Thoracic aorta (tissue), 2 donors: ENCODE results near the gene POFUT2. TPM values are rescaled to one million over a fixed set of nuclear protein-coding genes. Genes with fewer than 3 reads are reported as not detected.

Experiments used
- ATAC-seq: fragments of 150-250 bp; one replicate; pipeline ENCODE4 v1.8.0; 2017; ENCODE audit warnings: low read depth; ENCODE audit not compliant: insufficient number of reproducible peaks, low FRiP score
- DNase-seq: peaks from one replicate; pipeline ENCODE4 v3.0.0-alpha.2; 2020; ENCODE audit warnings: low spot score
- H3K27ac ChIP-seq, 2 donors: fragments of 200-600 bp; sonication (generic); 1 replicate in 1 of 2; 2 replicates in 1 of 2; pipeline ENCODE4 v1.5.1; 2016; ENCODE audit warnings: mild to moderate bottlenecking in 2 of 2, moderate library complexity in 2 of 2
- H3K27me3 ChIP-seq: fragments of 200-600 bp; sonication (generic); replicated peaks from 2 replicates; pipeline ENCODE4 v1.6.0; 2016; ENCODE audit warnings: mild to moderate bottlenecking; ENCODE audit not compliant: insufficient read depth
- H3K36me3 ChIP-seq: fragments of 200-600 bp; sonication (generic); one replicate; pipeline ENCODE4 v1.5.1; 2016
- H3K4me1 ChIP-seq, 2 donors: fragments of 200-600 bp; sonication (generic); 1 replicate in 1 of 2; 2 replicates in 1 of 2; pipeline versions ENCODE4 v1.5.1 to v1.6.0; 2016; ENCODE audit warnings: low read depth in 2 of 2, mild to moderate bottlenecking in 1 of 2; ENCODE audit not compliant: control insufficient read depth in 1 of 2
- H3K4me3 ChIP-seq: fragments of 200-600 bp; sonication (generic); 2 replicates; pipeline ENCODE4 v1.5.1; 2016; ENCODE audit warnings: mild to moderate bottlenecking
- H3K9me3 ChIP-seq: fragments of 200-600 bp; sonication (generic); 2 replicates; pipeline ENCODE4 v1.5.1; 2016
- total RNA-seq, 2 donors: library from RNA; depleted of rRNA; stranded (reverse); fragments of >200 nt; gene quantifications; one replicate each; pipeline versions ENCODE4 v1.1.0 to v1.2.3, GENCODE V29; 2016
- TF ChIP-seq, protein P1 (sequence below): fragments of 200-600 bp; sonication (generic); IDR thresholded peaks from one replicate; pipeline ENCODE4 v1.5.1; 2019; ENCODE audit warnings: antibody characterized with exemption

POFUT2 gene
- total RNA-seq, 2 donors from 2014 or later: 70.8 to 87.3 TPM

GRCh38 chr21:45313015-45313414, 25.3 kb upstream of the POFUT2 start:
- Histone ChIP-seq H3K4me3 (no peak overlapping the region), H3K27me3 (no peaks in the 10 kb centered on the region), H3K27ac (no peak overlapping the region), H3K36me3 (no peaks in the 10 kb centered on the region), H3K4me1 (peaks cover 8 to 31% of the 10 kb centered on the region in 2 donors), H3K9me3 (no peaks in the 10 kb centered on the region)
- no peak for ATAC-seq
- TF ChIP-seq, protein P1, sequence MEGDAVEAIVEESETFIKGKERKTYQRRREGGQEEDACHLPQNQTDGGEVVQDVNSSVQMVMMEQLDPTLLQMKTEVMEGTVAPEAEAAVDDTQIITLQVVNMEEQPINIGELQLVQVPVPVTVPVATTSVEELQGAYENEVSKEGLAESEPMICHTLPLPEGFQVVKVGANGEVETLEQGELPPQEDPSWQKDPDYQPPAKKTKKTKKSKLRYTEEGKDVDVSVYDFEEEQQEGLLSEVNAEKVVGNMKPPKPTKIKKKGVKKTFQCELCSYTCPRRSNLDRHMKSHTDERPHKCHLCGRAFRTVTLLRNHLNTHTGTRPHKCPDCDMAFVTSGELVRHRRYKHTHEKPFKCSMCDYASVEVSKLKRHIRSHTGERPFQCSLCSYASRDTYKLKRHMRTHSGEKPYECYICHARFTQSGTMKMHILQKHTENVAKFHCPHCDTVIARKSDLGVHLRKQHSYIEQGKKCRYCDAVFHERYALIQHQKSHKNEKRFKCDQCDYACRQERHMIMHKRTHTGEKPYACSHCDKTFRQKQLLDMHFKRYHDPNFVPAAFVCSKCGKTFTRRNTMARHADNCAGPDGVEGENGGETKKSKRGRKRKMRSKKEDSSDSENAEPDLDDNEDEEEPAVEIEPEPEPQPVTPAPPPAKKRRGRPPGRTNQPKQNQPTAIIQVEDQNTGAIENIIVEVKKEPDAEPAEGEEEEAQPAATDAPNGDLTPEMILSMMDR: no peak
- DNase-seq: no peak

- no peaks in the 10 kb centered on the region for H3K36me3 ChIP-seq
- no peak for DNase-seq
- TF ChIP-seq, protein P1: no peak
- ATAC-seq: no peak
- no peak overlapping the region for H3K27ac ChIP-seq
- H3K9me3 ChIP-seq: no peaks in the 10 kb centered on the region
- H3K27me3 ChIP-seq: no peaks in the 10 kb centered on the region
- H3K4me3 ChIP-seq: no peak overlapping the region
- H3K4me1 ChIP-seq: peaks cover 8 to 29% of the 10 kb centered on the region in 2 donors
These were observed 24.6 kb upstream of the POFUT2 start for GRCh38 chr21:45312296-45312695.

- H3K9me3 ChIP-seq: no peaks in the 10 kb centered on the region
- no peaks in the 10 kb centered on the region for H3K36me3 ChIP-seq
- no peak overlapping the region for H3K4me3 ChIP-seq
- TF ChIP-seq, protein P1: no peak
- no peak for ATAC-seq
- DNase-seq: no peak
- peaks cover 5 to 35% of the 10 kb centered on the region in 2 donors for H3K4me1 ChIP-seq
- no peaks in the 10 kb centered on the region for H3K27me3 ChIP-seq
- H3K27ac ChIP-seq: no peak overlapping the region
These were observed 22.8 kb upstream of the POFUT2 start for GRCh38 chr21:45310459-45310858.

DNA sequence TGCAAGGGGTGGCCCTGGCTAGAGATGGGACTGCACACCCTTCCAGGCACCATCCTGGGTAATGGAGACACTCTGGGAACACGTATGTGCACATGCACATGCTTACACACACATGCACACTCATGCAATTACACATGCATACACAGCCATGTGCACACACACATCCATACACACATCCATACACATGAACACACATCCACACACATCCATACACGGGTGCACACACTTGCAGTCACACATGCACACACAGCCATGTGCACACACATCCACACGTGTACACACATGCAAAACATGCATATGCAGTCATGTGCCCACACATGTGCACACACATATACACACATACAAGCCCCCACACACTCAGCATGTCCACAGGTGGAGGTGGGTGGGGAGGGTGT, 22.3 kb upstream of the POFUT2 start:
- H3K4me3 ChIP-seq: no peak overlapping the region
- peaks cover 5 to 35% of the 10 kb centered on the region in 2 donors for H3K4me1 ChIP-seq
- H3K27ac ChIP-seq: no peak overlapping the region
- DNase-seq: no peak
- H3K36me3 ChIP-seq: no peaks in the 10 kb centered on the region
- H3K27me3 ChIP-seq: no peaks in the 10 kb centered on the region
- ATAC-seq: no peak
- TF ChIP-seq, protein P1: no peak
- H3K9me3 ChIP-seq: no peaks in the 10 kb centered on the region

DNA sequence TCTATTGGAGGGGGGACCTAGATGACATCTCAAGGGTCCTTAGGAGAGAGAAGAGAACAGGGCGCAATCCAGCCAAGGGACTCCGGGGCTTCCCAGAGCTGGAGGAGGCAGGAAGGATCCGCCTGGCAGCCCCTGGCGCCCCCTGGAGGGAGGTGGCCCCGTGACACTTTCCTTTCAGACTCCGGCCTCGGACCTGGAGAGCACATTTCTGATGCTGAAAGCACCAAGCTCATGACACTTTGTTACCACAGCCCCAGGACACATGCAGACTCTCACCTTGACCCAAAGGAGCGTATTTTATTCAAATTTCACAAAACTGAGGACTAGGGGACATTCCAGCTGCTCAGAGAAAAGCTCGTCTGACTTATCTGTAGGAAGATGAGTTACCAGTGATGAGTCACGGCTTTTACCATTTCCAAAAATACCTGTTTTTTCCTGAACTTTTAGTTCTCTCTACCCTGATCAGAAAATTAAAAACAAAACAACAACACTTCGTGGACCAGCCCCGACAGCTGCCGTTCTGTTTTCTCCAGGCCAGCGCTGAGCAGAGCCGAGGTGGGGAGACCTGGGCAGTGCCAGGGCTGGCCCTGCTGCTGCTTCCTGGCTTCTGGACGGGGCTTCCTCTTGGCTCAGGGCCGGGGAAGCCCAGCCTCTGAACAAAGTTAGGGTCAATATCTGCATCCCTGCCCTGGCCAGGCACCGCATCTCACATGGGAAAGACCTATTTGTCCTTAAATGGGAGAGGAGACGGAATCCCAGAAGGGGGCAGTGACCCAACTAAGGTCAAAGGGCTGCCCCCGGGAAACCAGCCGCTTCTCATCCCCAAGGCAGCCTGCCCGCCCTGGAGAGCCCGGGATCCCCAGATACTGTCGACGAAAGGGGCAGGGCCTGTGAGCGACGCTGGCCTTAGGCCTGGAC, 21.6 kb upstream of the POFUT2 start:
- DNase-seq (no peak), ATAC-seq (no peak)
- no peak overlapping the region for H3K4me3 ChIP-seq
- TF ChIP-seq, protein P1: peak; percentile 59
- no peaks in the 10 kb centered on the region for H3K36me3 ChIP-seq
- peaks cover 5 to 35% of the 10 kb centered on the region in 2 donors for H3K4me1 ChIP-seq
- H3K9me3 ChIP-seq: no peaks in the 10 kb centered on the region
- H3K27me3 ChIP-seq: no peaks in the 10 kb centered on the region
- H3K27ac ChIP-seq: peak overlapping the region; percentile 41 to 56
